Vagina (tissue), 2 donors: Measurements from ENCODE around the gene SH3BP2.

Source experiments
- POLR2AphosphoS5 ChIP-seq, 2 donors: sonication (generic); formaldehyde crosslinking; IDR thresholded peaks; one replicate each; pipeline ENCODE4 v1.9.0; 2017; ENCODE audit warnings: antibody characterized with exemption in 2 of 2, mild to moderate bottlenecking in 2 of 2, low read depth in 1 of 2; ENCODE audit not compliant: insufficient read depth in 1 of 2
- TF ChIP-seq, protein P1 (sequence below), 3 experiments: fragments of 450-650 bp in 2 of 3; fragments of 200-600 bp in 1 of 3; sonication (generic) in 1 of 3; IDR thresholded peaks; one replicate each; pipeline ENCODE4 v1.5.1; 2017 to 2019; ENCODE audit warnings: antibody characterized with exemption in 3 of 3, mild to moderate bottlenecking in 2 of 3, moderate library complexity in 2 of 3

GRCh38 chr4:2818351-2818939, 25.6 kb downstream of the SH3BP2 start:
- TF ChIP-seq, protein P1, sequence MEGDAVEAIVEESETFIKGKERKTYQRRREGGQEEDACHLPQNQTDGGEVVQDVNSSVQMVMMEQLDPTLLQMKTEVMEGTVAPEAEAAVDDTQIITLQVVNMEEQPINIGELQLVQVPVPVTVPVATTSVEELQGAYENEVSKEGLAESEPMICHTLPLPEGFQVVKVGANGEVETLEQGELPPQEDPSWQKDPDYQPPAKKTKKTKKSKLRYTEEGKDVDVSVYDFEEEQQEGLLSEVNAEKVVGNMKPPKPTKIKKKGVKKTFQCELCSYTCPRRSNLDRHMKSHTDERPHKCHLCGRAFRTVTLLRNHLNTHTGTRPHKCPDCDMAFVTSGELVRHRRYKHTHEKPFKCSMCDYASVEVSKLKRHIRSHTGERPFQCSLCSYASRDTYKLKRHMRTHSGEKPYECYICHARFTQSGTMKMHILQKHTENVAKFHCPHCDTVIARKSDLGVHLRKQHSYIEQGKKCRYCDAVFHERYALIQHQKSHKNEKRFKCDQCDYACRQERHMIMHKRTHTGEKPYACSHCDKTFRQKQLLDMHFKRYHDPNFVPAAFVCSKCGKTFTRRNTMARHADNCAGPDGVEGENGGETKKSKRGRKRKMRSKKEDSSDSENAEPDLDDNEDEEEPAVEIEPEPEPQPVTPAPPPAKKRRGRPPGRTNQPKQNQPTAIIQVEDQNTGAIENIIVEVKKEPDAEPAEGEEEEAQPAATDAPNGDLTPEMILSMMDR (IDR thresholded peaks at IDR 0.05) = no peak
- no peak for TF ChIP-seq POLR2AphosphoS5 (IDR thresholded peaks at IDR 0.05; ENCODE audit: insufficient read depth in 1 of 2, low read depth in 1 of 2)
